Activated CD4-positive, alpha-beta T cell treated with anti-CD3 and anti-CD28 coated beads for 48 hours (primary cell): Measurements from ENCODE around the gene XPNPEP1.
A peak's percentile ranks its signal among the peaks of the same experiment; 100 is the strongest.

Experiments
- DNase-seq: peaks from one replicate; pipeline ENCODE4 v3.0.0-alpha.2; 2020

Gene XPNPEP1

GRCh38 chr10:109922976-109923921, at the start of gene XPNPEP1:
Gene XPNPEP1, minus strand, starts transcription at chr10:109923511. Its CDS starts 78 bp downstream, at chr10:109923433.
- peak; percentile 89 for DNase-seq

GRCh38 chr10:109972372-109973001, 49.2 kb upstream of the XPNPEP1 start:
- DNase-seq, result no peak

DNA sequence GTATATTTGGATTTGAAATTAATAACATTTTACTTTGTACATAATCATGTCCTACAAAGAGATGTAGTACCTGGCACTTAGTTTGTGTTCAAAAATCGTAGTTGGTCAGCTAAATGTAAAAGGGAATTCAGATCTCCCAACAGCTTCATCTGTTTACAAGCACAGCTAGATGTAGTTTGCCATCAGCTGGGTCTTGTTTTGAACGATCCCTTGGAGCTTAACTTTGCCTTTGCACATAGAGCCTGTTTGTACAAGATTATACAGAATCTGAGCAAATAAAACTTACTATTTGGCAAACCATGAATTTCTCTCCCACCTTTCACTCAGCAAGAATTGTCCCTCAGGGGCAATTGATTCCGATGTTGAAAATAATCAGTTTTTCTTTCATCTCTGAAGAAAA, 48.3 kb upstream of the XPNPEP1 start:
- no peak for DNase-seq

DNA sequence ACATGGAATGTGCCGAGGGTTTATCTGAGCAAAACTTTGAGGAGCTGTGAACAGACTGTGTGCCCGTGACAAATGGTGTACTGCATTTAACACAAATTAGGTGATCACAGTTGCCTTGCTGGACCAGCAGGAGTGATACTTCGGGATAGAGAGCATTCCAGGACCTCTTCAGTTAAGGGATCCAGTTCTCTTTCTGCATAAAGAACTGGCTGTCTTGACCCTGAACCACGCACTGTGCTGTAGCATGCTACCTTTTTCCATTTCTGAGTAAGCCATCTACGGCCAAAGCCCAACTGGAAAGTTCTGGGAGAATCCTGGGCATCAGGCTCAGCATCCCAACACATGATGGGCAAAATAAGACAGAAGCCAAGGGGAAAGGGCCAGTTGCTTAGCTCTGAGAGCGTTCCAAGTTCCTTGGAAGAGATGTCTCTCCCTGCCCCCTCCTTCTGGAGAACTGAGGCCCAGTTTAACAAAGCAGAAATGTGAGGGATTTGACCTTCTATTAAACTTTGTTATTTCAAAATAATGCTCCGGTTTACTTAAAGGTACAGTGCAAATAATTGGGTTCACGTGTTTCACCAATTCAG, 46.5 kb upstream of the XPNPEP1 start:
- DNase-seq, result no peak

GRCh38 chr10:109968953-109969759, 45.8 kb upstream of the XPNPEP1 start:
- no peak for DNase-seq

GRCh38 chr10:109967739-109968088, 44.4 kb upstream of the XPNPEP1 start:
- DNase-seq, result no peak

DNA sequence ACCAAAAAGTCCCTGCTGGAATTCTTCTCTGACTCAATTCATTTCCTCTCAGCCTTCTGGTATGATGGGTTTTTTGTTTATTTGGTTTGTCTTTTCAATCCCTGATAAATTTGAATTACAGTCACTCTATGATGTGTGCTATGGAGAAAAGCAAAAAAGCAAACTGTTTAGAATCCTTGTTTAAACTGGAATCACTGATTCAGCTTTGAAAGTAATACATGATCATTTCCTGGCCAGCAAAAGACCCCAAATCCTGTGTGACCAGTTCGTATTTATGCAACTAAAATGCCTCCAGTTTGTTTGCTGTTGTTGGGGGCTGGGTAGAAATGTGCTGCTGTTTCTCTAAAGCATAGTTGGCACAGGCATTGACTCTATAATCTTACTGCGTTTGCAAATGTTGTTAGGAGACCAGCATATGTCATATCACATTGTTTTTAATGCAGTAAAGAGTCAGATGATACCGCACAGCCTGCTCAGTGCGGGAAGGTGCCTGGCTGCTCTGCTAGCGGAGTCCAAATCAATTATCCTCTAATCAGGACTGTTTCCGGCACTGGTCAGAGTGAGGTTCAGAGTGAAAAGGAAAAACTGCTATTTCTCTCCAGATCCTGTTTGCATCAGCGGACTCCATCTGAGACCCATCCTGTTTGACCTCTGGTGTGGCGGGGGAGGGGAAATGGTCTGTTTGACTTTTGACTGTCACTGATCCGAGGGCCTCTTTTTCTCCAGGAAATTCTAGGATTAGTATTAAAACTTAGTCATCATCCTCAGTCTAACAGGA, 43.8 kb upstream of the XPNPEP1 start:
- no peak for DNase-seq

GRCh38 chr10:109964318-109964717, 41.0 kb upstream of the XPNPEP1 start:
- DNase-seq, result no peak

DNA sequence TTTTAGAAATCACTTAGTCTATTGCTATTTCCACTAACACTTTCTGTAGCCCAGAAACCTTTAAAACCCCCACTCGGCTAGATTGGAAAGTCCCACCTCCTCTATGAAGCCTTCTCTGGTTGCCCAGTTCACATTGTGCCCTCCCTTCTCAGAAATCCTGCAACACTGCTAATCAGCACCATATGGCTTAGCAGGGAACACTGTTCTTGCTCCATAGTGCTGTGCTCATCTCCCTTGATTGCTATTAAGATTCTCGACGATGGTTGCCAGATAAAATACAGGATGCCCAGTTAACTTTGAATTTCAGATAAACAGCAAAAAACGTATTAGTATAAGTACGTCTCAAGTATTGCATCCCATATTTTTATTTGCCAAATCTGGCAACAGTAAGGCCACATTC, 40.1 kb upstream of the XPNPEP1 start:
- DNase-seq, result no peak

DNA sequence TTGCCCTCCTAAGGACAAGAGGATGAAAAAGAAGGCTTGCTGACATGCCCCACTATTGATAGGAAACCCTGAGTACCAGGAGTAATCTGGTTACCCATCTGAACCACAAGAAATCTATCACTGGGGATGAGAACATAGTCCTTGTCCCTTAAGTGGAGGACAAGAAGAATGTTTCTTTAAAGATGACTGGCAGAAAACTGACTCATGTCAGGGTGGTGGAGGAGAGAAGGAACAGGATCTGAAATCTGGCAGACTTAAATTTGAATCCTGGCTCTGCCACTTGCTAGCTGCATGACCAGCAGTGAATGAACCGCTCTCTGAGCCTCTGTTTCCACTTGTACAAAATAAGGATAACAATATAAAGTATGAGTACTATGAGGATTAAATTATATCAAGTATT, 38.9 kb upstream of the XPNPEP1 start:
- no peak for DNase-seq

DNA sequence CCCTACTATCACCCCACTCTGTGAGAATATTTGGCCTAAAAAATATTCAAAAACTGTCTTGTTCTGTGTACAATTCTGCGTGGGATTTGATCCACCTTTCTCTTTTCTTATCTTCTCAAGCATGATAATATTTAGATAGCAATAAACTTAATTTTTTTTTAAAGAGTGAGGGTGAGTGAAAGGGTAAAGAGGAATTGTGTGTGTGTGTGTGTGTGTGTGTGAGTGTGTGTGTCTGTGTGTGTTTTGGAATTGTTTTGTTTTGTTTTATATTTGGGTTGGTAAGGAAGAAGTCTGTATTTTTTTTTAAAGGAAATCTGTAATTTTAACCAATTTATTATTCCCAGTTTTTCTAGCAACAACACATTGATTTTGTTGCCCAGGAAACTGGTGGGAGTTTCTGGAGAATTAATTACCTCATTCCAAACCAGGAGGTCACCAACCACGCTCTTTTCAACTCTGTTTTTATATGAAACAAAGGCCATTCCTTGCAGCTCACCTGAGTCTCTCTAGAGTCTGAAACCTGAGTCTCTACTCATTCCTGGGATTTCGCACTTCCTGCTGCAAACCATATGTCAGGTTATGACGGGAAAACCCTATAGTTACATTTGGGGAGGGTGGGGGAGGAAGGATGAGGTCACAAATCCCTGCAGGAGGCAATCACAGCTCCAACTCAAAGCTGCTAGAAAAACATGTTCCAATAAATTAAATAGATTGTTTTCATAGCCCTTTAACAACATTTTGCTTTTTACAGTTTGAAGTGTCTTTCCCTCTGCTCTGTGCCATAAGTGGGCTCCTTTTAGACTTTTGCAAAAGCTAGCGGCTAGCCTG, 38.1 kb upstream of the XPNPEP1 start:
- no peak for DNase-seq

GRCh38 chr10:109960682-109961081, 37.4 kb upstream of the XPNPEP1 start:
- DNase-seq, result no peak

DNA sequence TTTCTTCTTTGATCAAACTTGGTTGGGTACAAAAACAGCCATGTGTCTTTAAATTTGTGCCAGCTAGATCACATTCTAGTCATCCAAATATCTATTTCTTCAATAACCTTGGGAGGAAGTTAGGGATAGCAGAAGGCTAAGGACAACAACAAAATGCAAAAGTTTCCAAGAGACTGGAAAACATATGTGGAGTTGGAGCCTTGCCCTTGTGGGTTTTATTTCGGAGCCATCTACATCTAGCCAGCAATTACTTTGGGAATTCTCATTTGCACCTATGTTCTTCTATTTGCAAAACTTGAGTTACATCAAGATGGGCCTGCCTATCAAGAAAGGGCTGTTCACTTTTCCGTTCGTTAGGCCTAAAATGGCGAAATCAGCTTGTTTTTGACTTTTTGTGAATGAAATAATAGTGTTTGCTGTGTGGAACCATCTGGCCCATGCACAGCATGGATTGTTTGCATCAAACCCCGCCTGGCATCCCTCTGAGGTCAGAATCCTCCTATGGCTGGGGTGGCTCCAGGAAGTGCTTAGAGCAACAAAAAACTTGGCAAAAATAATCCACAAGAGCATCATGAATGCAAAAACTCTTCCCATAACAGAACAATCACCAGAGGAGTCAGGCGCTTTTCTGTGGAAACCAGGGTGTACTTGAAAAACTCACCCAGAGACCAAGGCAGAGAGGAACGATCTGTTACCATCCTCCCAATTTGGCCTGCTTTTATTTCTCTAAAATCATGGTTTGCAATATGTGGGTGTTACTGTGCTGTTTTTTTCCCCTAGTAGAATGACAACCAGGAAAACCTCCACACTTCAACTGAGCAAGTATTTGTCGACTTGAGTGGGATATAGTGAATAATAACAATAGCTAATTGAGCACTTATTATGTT, 36.2 kb upstream of the XPNPEP1 start:
- DNase-seq, result no peak

DNA sequence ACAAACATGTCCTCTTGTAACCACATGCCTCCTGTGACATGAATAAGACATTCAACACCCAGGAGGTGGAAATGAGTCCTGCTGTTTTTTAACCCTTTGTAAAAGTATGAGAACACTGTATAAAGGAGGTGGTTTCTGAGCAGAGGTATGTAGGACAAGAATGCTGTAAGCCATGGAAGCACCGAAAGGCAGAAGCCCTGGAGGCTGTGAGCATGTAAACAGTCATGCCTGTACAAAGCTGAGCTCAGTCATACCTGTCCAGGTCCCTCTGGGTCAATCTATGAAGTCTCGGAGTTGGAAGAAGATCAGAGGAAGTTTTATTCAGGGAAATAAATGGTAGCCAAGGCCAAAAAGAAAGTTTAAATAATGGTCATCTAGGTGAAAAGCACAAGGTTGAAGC, 34.7 kb upstream of the XPNPEP1 start:
- DNase-seq, result no peak

GRCh38 chr10:109957092-109957797, 33.9 kb upstream of the XPNPEP1 start:
- DNase-seq, result no peak

- peak; percentile 43 for DNase-seq
These were observed 33.3 kb upstream of the XPNPEP1 start for GRCh38 chr10:109956454-109957091.

DNA sequence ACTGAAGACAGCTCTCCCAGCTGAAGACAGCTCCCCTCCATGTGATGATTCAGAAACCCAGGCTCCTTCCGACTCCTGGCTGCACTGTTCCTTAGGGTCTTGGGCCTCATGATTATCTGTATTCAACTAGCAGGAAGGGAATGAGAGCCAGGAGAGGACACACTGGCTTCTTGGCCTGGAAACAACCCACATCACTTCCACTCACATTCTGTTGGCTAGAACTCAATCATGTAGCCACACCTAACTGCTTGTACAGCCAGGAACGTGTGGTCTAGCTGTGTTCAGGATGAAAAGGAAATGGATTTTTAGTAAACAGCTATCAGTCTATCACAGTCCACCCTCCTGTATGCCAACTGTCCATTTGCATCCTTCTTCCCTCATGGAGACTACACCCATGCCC, 30.5 kb upstream of the XPNPEP1 start:
- no peak for DNase-seq

GRCh38 chr10:109952526-109952925, 29.2 kb upstream of the XPNPEP1 start:
- no peak for DNase-seq
